ENCODE results near the gene CBX4. TPM values are rescaled to one million over a fixed set of nuclear protein-coding genes. Genes with fewer than 3 reads are reported as not detected.
A peak's percentile ranks its signal among the peaks of the same experiment; 100 is the strongest.

Gene CBX4
- total and polyA plus RNA-seq, 2 of the 13 experiments (the other 11 are each of a cell fraction or from before 2014, with no cell fraction given), result 25.8 to 50.8 TPM

GRCh38 chr17:79847698-79848369 lies 8.6 kb upstream of the CBX4 start (continued):
- TF ChIP-seq MTA1 (CRISPR knock-in tag; IDR thresholded peaks at IDR 0.05; ENCODE audit: borderline replicate concordance) (0 out of 2 replicates have a peak, but pooled peaks have one; percentile 52), ZNF263 (CRISPR knock-in tag; IDR thresholded peaks at IDR 0.05) (peak; percentile 28; the same call in 1 of the 2 replicates), ZBTB25 (CRISPR knock-in tag; IDR thresholded peaks at IDR 0.05) (0 out of 2 replicates have a peak, but pooled peaks have one; percentile 27), KLF16 (CRISPR knock-in tag; IDR thresholded peaks at IDR 0.05) (0 out of 4 replicates have a peak, but pooled peaks of 1 of the 2 experiments have one; percentile 54), BRD4 (CRISPR knock-in tag; IDR thresholded peaks at IDR 0.05) (0 out of 2 replicates have a peak, but pooled peaks have one; percentile 29), TFE3 (CRISPR knock-in tag; IDR thresholded peaks at IDR 0.05) (0 out of 2 replicates have a peak, but pooled peaks have one; percentile 46), AFF4 (CRISPR knock-in tag; IDR thresholded peaks at IDR 0.05) (0 out of 2 replicates have a peak, but pooled peaks have one; percentile 19), ZNF652 (CRISPR knock-in tag; IDR thresholded peaks at IDR 0.05; ENCODE audit: borderline replicate concordance, low read depth) (0 out of 2 replicates have a peak, but pooled peaks have one; percentile 21), PAXIP1 (CRISPR knock-in tag; conservative IDR thresholded peaks at IDR 0.05) (peak; percentile 57), ZNF430 (CRISPR knock-in tag; IDR thresholded peaks at IDR 0.05) (0 out of 2 replicates have a peak, but pooled peaks have one; percentile 63), KDM5B (CRISPR knock-in tag; IDR thresholded peaks at IDR 0.05; ENCODE audit: borderline replicate concordance) (peak; percentile 72), BRCA1 (CRISPR knock-in tag; IDR thresholded peaks at IDR 0.05) (peak; percentile 27; the same call in 1 of the 2 replicates), ZNF382 (CRISPR knock-in tag; IDR thresholded peaks at IDR 0.05; ENCODE audit: borderline replicate concordance) (no peak), FOXC1 (CRISPR knock-in tag; IDR thresholded peaks at IDR 0.05; ENCODE audit: borderline replicate concordance) (peak; percentile 45; the same call in 1 of the 2 replicates), YEATS4 (CRISPR knock-in tag; IDR thresholded peaks at IDR 0.05; ENCODE audit: borderline replicate concordance) (no peak; the same call in 1 of the 2 replicates), MXD3 (CRISPR knock-in tag; IDR thresholded peaks at IDR 0.05) (0 out of 2 replicates have a peak, but pooled peaks have one; percentile 21), GATA4 (IDR thresholded peaks at IDR 0.05; ENCODE audit: borderline replicate concordance, low read depth) (no peak), HDAC1 (CRISPR knock-in tag; IDR thresholded peaks at IDR 0.05) (peak; percentile 55; the same call in 1 of the 2 replicates)
